Fibroblast of lung (primary cell): ENCODE measurements around the gene RET.

Source experiments
- CTCF ChIP-seq, 2 donors: IDR thresholded peaks in 1 of 2; conservative IDR thresholded peaks in 1 of 2; 1 replicate in 1 of 2; 2 replicates in 1 of 2; pipeline ENCODE4 v1.5.1; 2011 to 2012; ENCODE audit warnings: low read length in 2 of 2, control low read depth in 1 of 2, inconsistent platforms in 1 of 2, low read depth in 1 of 2, mild to moderate bottlenecking in 1 of 2
- EZH2 ChIP-seq: IDR thresholded peaks from 2 replicates; pipeline ENCODE4 v1.5.1; 2012; ENCODE audit warnings: low read length, control low read depth, mild to moderate bottlenecking; ENCODE audit errors: missing control alignments

GRCh38 chr10:43064331-43065075 lies 12.4 kb upstream of the RET start:
- no peak for TF ChIP-seq EZH2
- TF ChIP-seq CTCF (conservative IDR thresholded peaks at IDR 0.05 in 1 of 2, IDR thresholded peaks at IDR 0.05 in 1 of 2; ENCODE audit: low read depth in 1 of 2, low read length in 2 of 2): no peak
